Prostate gland (tissue), 2 donors: Measurements from ENCODE around the gene STARD10.

Source experiments
- POLR2A ChIP-seq: fragments of 450-650 bp; IDR thresholded peaks from one replicate; pipeline ENCODE4 v1.6.1; 2016; ENCODE audit warnings: antibody characterized with exemption, mild to moderate bottlenecking
- POLR2AphosphoS5 ChIP-seq: sonication (generic); formaldehyde crosslinking; IDR thresholded peaks from one replicate; pipeline ENCODE4 v1.6.1; 2017; ENCODE audit warnings: antibody characterized with exemption
- TF ChIP-seq, protein P1 (sequence below), 4 experiments: fragments of 200-600 bp in 2 of 4; fragments of 450-650 bp in 2 of 4; sonication (generic) in 2 of 4; IDR thresholded peaks; 1 replicate in 3 of 4; 2 replicates in 1 of 4; pipeline ENCODE4 v1.5.1; 2016 to 2019; ENCODE audit warnings: antibody characterized with exemption in 4 of 4, mild to moderate bottlenecking in 2 of 4, moderate library complexity in 2 of 4

GRCh38 chr11:72807021-72807693 is 13.3 kb upstream of the STARD10 start:
- TF ChIP-seq POLR2A = no peak
- TF ChIP-seq, protein P1, sequence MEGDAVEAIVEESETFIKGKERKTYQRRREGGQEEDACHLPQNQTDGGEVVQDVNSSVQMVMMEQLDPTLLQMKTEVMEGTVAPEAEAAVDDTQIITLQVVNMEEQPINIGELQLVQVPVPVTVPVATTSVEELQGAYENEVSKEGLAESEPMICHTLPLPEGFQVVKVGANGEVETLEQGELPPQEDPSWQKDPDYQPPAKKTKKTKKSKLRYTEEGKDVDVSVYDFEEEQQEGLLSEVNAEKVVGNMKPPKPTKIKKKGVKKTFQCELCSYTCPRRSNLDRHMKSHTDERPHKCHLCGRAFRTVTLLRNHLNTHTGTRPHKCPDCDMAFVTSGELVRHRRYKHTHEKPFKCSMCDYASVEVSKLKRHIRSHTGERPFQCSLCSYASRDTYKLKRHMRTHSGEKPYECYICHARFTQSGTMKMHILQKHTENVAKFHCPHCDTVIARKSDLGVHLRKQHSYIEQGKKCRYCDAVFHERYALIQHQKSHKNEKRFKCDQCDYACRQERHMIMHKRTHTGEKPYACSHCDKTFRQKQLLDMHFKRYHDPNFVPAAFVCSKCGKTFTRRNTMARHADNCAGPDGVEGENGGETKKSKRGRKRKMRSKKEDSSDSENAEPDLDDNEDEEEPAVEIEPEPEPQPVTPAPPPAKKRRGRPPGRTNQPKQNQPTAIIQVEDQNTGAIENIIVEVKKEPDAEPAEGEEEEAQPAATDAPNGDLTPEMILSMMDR (IDR thresholded peaks at IDR 0.05) = no peak
- no peak for TF ChIP-seq POLR2AphosphoS5
